H9 (cell line): Measurements from ENCODE around the gene SERTAD1. TPM values are rescaled to one million over a fixed set of nuclear protein-coding genes. Genes with fewer than 3 reads are reported as not detected.

Experiments used
- DNase-seq: peaks from one replicate; pipeline ENCODE4 v3.0.0-alpha.2; 2017
- H2AFZ ChIP-seq: one replicate; pipeline ENCODE4 v1.6.1; 2013; ENCODE audit warnings: mild to moderate bottlenecking, low read length, control low read depth, moderate library complexity
- H2AK5ac ChIP-seq: 2 replicates; pipeline ENCODE4 v1.6.1; 2013; ENCODE audit warnings: low read length, control low read depth, mixed read lengths; ENCODE audit not compliant: insufficient read length
- H2BK120ac ChIP-seq: one replicate; pipeline ENCODE4 v1.6.1; 2013; ENCODE audit warnings: low read depth, mild to moderate bottlenecking, low read length, control low read depth, inconsistent platforms; ENCODE audit not compliant: poor library complexity, severe bottlenecking
- H2BK12ac ChIP-seq: 2 replicates; pipeline ENCODE4 v1.6.1; 2013; ENCODE audit warnings: low read length, control low read depth, mixed read lengths, low read depth; ENCODE audit not compliant: insufficient read length
- H2BK15ac ChIP-seq: 2 replicates; pipeline ENCODE4 v1.6.1; 2013; ENCODE audit warnings: low read depth, low read length, control low read depth
- H2BK20ac ChIP-seq: one replicate; pipeline ENCODE4 v1.6.1; 2013; ENCODE audit warnings: low read depth, mild to moderate bottlenecking, low read length, control low read depth, inconsistent platforms; ENCODE audit not compliant: poor library complexity, severe bottlenecking
- H2BK5ac ChIP-seq: 2 replicates; pipeline ENCODE4 v1.6.1; 2013; ENCODE audit warnings: low read length, control low read depth, mixed read lengths; ENCODE audit not compliant: insufficient read length
- H3K14ac ChIP-seq: 2 replicates; pipeline ENCODE4 v1.6.1; 2013; ENCODE audit warnings: low read length, control low read depth; ENCODE audit not compliant: insufficient read depth
- H3K18ac ChIP-seq: 2 replicates; pipeline ENCODE4 v1.6.1; 2013; ENCODE audit warnings: low read depth, mild to moderate bottlenecking, mixed read lengths, low read length, control low read depth; ENCODE audit not compliant: insufficient read length
- H3K23ac ChIP-seq: 2 replicates; pipeline ENCODE4 v1.6.1; 2013; ENCODE audit warnings: low read length, control low read depth, mixed read lengths, low read depth; ENCODE audit not compliant: insufficient read length
- H3K23me2 ChIP-seq: 2 replicates; pipeline ENCODE4 v1.6.1; 2013; ENCODE audit warnings: low read depth, mild to moderate bottlenecking, mixed read lengths, low read length, control low read depth; ENCODE audit not compliant: insufficient read length, poor library complexity, severe bottlenecking
- H3K27ac ChIP-seq: 2 replicates; pipeline ENCODE4 v1.5.1; 2013; ENCODE audit warnings: low read length, control low read depth, mixed read lengths, low read depth; ENCODE audit not compliant: insufficient read length
- H3K27me3 ChIP-seq: 2 replicates; pipeline ENCODE4 v1.6.1; 2013; ENCODE audit warnings: low read length, control low read depth, inconsistent platforms; ENCODE audit not compliant: insufficient read depth
- H3K4ac ChIP-seq: 2 replicates; pipeline ENCODE4 v1.6.1; 2013; ENCODE audit warnings: low read depth, mild to moderate bottlenecking, control low read depth, inconsistent platforms, low read length, moderate library complexity
- H3K4me1 ChIP-seq: 2 replicates; pipeline ENCODE4 v1.6.1; 2013; ENCODE audit warnings: low read length, control low read depth, inconsistent platforms; ENCODE audit not compliant: insufficient read depth
- H3K4me2 ChIP-seq: 2 replicates; pipeline ENCODE4 v1.6.1; 2013; ENCODE audit warnings: low read length, control low read depth, mixed read lengths; ENCODE audit not compliant: insufficient read length, insufficient read depth
- H3K56ac ChIP-seq: 2 replicates; pipeline ENCODE4 v1.6.1; 2013; ENCODE audit warnings: low read depth, mild to moderate bottlenecking, mixed read lengths, low read length, control low read depth; ENCODE audit not compliant: insufficient read length
- H3K79me1 ChIP-seq: 2 replicates; pipeline ENCODE4 v1.6.1; 2013; ENCODE audit warnings: low read depth, mild to moderate bottlenecking, moderate library complexity, low read length, control low read depth, inconsistent platforms; ENCODE audit not compliant: insufficient read depth, poor library complexity, severe bottlenecking
- H3K79me2 ChIP-seq: 2 replicates; pipeline ENCODE4 v1.6.1; 2013; ENCODE audit warnings: low read length, control low read depth, inconsistent platforms; ENCODE audit not compliant: insufficient read depth
- H3K9ac ChIP-seq: 2 replicates; pipeline ENCODE4 v1.6.1; 2013; ENCODE audit warnings: low read length, control low read depth, mixed read lengths; ENCODE audit not compliant: insufficient read length; ENCODE audit errors: extremely low read depth
- H3K9me3 ChIP-seq: one replicate; pipeline ENCODE4 v1.6.1; 2013; ENCODE audit warnings: low read depth, low read length, inconsistent platforms; ENCODE audit not compliant: control insufficient read depth
- H3T11ph ChIP-seq: one replicate; pipeline ENCODE4 v1.6.1; 2013; ENCODE audit warnings: mild to moderate bottlenecking, low read length, control low read depth, inconsistent platforms
- H4K20me1 ChIP-seq: one replicate; pipeline ENCODE4 v1.6.1; 2013; ENCODE audit not compliant: control insufficient read depth, insufficient read length, insufficient read depth
- H4K5ac ChIP-seq: 2 replicates; pipeline ENCODE4 v1.6.1; 2013; ENCODE audit warnings: low read depth, mild to moderate bottlenecking, mixed read lengths, low read length, control low read depth; ENCODE audit not compliant: insufficient read length
- H4K8ac ChIP-seq: replicated peaks from 2 replicates; pipeline ENCODE4 v1.6.1; 2013; ENCODE audit warnings: low read length, control low read depth, mixed read lengths, low read depth; ENCODE audit not compliant: insufficient read length
- H4K91ac ChIP-seq: 2 replicates; pipeline ENCODE4 v1.6.1; 2013; ENCODE audit warnings: low read depth, mild to moderate bottlenecking, moderate library complexity, mixed read lengths, low read length, control low read depth; ENCODE audit not compliant: insufficient read length
- H3K27ac Mint-ChIP-seq, 3 experiments: 2 replicates in 2 of 3; 3 replicates in 1 of 3; pipeline ENCODE4 v1.8.0; 2020 to 2021; ENCODE audit warnings: mixed read lengths in 3 of 3, mild to moderate bottlenecking in 1 of 3, moderate library complexity in 1 of 3
- H3K27me3 Mint-ChIP-seq: 2 replicates; pipeline ENCODE4 v1.8.0; 2021; ENCODE audit warnings: low read depth, mild to moderate bottlenecking, moderate library complexity, mixed read lengths
- H3K36me3 Mint-ChIP-seq, 3 experiments: 2 replicates in 2 of 3; 3 replicates in 1 of 3; pipeline ENCODE4 v1.8.0; 2020 to 2021; ENCODE audit warnings: low read depth in 3 of 3, mixed read lengths in 3 of 3; ENCODE audit not compliant: insufficient read depth in 1 of 3
- H3K4me1 Mint-ChIP-seq, 2 experiments: 2 replicates each; pipeline ENCODE4 v1.8.0; 2020; ENCODE audit warnings: mixed read lengths in 2 of 2
- H3K4me3 Mint-ChIP-seq, 2 experiments: 2 replicates in 1 of 2; 3 replicates in 1 of 2; pipeline ENCODE4 v1.8.0; 2020 to 2021; ENCODE audit warnings: mild to moderate bottlenecking in 2 of 2, mixed read lengths in 2 of 2, moderate library complexity in 1 of 2
- H3K9me3 Mint-ChIP-seq, 2 experiments: 2 replicates in 1 of 2; 3 replicates in 1 of 2; pipeline ENCODE4 v1.8.0; 2020; ENCODE audit warnings: mild to moderate bottlenecking in 2 of 2, mixed read lengths in 2 of 2, moderate library complexity in 1 of 2
- CTCF ChIP-seq: fragments of 200-600 bp; sonication (generic); conservative IDR thresholded peaks from 3 replicates; pipeline ENCODE4 v1.8.0; 2021; ENCODE audit warnings: antibody characterized with exemption, mild to moderate bottlenecking
- WGBS: extraction: QIAGEN DNeasy Blood & Tissue Kit; methylation state at CpG from one replicate; pipeline ENCODE4 v1.1.7; 2013; ENCODE audit warnings: missing lambda C conversion rate, low lambda C conversion rate, mixed read lengths; ENCODE audit not compliant: insufficient read length; ENCODE audit errors: extremely low coverage; 5-methylcytosine and 5-hydroxymethylcytosine counted together
- total RNA-seq: library from RNA; stranded (reverse); gene quantifications from 2 replicates; pipeline ENCODE4 v1.2.1, GENCODE V29; 2021

The SERTAD1 gene
- total RNA-seq, 1 experiment from 2014 or later: 7.9 TPM

GRCh38 chr19:40460185-40460584 lies 34.4 kb upstream of the SERTAD1 start:
- H3K23me2 ChIP-seq: no peaks in the 10 kb centered on the region
- no peaks in the 10 kb centered on the region; a peak in 1 of 5 replicates for H3K9me3 Mint-ChIP-seq
- WGBS: no CpG with 5 or more reads among the region's 3 CpGs

More at GRCh38 chr19:40460185-40460584, 34.4 kb upstream of the SERTAD1 start:
- Histone ChIP-seq H2BK15ac (no peak overlapping the region), H3K79me2 (no peaks in the 10 kb centered on the region), H2AK5ac (no peak overlapping the region), H2BK12ac (no peak overlapping the region), H2BK120ac (no peak overlapping the region), H2BK5ac (no peak overlapping the region), H3K4me2 (no peak overlapping the region), H3K4me1 (no peaks in the 10 kb centered on the region; the same call in 1 of the 2 replicates), H3K27ac (no peak overlapping the region), H3K9ac (no peak overlapping the region), H3K9me3 (no peaks in the 10 kb centered on the region), H3K14ac (no peak overlapping the region), H3K23ac (no peak overlapping the region), H4K91ac (no peak overlapping the region), H2AFZ (no peak overlapping the region), H3K18ac (no peak overlapping the region), H2BK20ac (no peak overlapping the region), H3K56ac (no peak overlapping the region), H3K79me1 (no peaks in the 10 kb centered on the region), H3K27me3 (no peaks in the 10 kb centered on the region), H4K5ac (no peak overlapping the region), H3K4ac (no peak overlapping the region), H4K8ac (no peak overlapping the region), H4K20me1 (no peaks in the 10 kb centered on the region), H3T11ph (no peak overlapping the region)
- Mint-ChIP-seq H3K27ac (no peak overlapping the region), H3K27me3 (peaks cover 4% of the 10 kb centered on the region), H3K36me3 (no peaks in the 10 kb centered on the region; a peak in 2 of 7 replicates), H3K4me1 (peaks cover 5 to 9% of the 10 kb centered on the region in 2 experiments), H3K4me3 (no peak overlapping the region)
- DNase-seq: no peak
- no peak for TF ChIP-seq CTCF
